HG03095 (cell line): ENCODE data around the gene KIF23.
"Not testable (repeated sequence)": the region's sequence is repeated elsewhere in the genome, so short reads cannot be mapped to it uniquely, and the experiment has no call there.

Source experiments
- ATAC-seq: cut with Tn5 transposase; IDR thresholded peaks from one replicate; pipeline ENCODE4 v1.9.1; 2021; ENCODE audit warnings: moderate library complexity; ENCODE audit not compliant: unreplicated experiment

KIF23 gene

DNA sequence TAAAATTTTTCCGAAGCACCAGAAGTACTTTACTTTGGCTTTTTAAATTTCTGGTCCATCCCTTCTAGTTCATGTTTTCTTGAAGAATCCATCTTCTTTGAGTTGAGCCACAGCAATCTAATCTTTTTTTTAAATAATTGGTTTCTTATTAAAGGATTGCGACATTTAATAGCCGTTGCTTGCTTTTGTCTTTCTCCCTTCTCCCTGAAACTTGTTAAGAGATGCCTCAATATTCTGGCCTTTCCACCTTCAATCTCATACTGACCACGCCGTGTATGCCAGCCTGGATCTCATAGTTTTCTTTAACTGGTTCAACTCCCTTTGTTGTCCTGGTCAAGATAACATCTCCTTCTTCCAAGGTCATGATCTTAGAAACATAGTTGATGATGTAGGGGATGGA, 20.1 kb downstream of the KIF23 start:
- no peak for ATAC-seq

DNA sequence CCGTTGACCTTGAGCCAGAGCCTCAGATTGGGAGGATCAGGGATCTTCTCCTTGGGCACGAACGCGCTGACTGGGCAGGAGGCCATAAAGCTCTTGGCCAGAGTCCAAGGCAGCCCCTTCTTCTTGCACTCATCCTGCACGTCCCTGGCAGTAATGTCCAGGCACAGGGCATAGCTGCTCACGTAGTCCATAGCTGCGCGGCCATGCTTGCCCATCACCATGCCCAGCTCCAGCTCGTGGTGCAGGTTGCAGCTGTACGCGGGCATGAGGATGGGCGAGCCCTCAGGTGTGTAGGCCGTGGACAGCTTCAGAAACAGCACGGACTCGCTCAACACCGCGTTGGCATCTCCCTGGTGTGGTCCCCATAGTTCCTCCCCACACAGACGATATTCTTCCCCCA, 20.5 kb downstream of the KIF23 start:
- ATAC-seq = no peak

DNA sequence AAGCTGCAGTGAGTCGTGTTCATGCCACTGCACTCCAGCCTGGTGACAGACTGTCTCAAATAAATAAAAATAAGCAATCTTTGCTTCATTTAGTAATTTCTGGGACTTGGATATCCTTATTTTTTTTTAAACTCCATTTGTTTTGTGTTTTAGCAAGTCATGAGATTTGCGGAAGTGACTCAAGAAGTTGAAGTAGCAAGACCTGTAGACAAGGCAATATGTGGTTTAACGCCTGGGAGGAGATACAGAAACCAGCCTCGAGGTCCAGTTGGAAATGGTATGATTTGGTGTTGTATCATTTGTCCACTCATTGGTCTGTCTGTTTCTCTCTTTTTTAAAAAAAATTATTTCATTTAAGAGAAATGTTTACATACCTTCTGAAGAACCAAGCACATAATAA, 21.8 kb downstream of the KIF23 start:
- no peak for ATAC-seq

DNA sequence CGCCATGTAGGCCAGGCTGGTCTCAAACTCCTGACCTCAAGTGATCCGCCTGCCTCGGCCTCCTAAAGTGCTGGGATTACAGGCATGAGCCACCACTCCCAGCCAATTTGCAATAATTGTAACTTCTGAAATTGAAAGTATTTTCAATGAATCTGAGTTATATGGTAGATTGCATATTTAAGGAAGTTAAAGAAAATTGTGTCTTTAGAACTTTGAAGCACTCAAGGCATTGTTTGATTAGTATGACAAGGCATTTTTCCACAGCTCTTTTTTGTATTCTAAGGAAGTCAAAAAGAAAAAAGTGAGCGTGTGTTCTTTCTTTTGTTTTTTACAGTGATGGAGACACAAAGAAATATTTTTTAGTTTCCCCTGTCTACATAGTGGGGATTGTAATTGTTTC, 22.8 kb downstream of the KIF23 start:
- ATAC-seq = no peak

DNA sequence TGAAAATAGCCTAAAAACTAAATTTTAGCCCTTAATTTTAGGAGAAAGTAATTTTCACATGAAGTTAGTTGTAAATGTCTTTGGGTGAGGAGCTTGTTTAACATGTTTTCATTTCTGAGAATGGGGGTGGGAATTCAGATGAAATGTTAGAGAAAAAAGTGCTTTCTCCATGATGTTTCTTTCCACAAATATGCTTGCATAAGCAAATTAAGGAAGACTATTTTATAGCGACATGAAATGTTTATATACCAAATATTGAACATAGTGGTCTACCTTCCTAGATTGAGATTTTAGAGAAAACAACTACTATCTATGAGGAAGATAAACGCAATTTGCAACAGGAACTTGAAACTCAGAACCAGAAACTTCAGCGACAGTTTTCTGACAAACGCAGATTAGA, 25.5 kb downstream of the KIF23 start:
- ATAC-seq = no peak

DNA sequence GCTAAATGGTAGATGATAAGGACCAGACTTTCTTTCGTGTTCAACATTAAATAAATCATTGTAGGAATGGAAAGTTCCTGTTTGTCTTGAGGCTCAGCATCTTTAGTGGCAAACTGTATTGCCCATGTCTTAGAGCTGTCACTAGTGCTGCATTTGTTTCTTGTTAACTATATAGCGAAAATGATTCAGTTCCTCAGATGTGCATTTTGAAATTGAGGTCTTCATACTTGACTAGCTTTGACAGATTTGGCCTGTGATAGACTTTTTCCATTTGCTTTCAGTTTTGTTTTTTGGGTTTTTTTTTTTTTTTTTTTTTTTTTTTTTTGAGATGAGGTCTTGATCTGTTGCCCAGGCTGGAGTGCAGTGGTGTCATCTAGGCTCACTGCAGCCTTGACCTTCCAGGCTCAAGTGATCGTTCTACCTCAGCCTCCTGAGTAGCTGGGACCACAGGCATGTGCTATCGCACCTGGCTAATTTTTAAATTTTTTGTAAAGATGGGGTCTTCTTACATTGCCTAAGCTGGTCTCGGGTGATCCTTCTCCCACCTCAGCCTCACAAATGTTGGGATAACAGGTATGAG, 29.0 kb downstream of the KIF23 start:
- peak; percentile 59 for ATAC-seq

DNA sequence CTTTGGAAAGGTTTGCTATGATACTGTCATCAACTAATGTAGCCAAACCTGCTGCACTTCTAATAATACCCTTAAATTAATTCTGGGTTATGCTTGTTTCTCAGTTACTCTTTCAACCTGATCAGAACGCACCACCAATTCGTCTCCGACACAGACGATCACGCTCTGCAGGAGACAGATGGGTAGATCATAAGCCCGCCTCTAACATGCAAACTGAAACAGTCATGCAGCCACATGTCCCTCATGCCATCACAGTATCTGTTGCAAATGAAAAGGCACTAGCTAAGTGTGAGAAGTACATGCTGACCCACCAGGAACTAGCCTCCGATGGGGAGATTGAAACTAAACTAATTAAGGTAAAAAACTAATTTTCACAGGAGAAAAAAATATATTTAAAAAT, 30.5 kb downstream of the KIF23 start:
- ATAC-seq = no peak

DNA sequence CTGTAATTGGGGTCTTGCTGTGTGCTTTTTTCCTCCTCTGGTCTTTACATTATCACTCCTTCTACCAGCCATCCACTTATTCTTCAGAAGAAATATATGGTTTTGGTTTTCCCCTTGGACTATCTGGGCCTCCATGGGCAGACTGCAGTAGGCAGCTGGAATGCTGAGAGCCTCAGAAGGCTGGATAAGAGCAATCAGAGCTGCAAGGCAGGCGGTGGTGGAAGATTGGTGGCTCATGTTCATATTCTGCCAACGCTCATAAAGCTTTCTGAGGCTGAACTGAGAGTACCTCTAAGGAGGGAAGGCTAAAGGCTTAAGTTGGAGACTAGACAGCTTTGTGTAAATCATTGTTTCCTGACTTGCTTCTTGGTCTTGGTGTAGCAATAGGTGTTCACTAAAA, 32.8 kb downstream of the KIF23 start:
- ATAC-seq = no peak

DNA sequence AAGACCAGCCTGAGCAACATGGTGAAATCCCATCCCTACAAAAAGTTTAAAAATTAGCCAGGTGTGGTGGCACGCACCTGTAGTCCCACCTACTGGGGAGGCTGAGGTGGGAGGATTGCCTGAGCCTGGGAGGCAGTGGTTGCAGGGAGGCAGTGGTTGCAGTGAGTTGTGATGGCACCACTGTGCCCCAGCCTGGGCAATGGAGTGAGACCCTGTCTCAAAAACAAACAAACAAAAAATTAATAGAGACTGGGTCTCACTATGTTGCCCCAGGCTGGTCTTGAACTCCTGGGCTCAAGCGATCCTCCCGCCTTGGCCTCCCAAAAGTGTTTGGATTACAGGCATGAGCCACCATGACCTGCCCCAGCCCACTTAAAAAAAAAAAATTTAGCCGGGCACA, 36.1 kb downstream of the KIF23 start:
- not testable (repeated sequence) for ATAC-seq

DNA sequence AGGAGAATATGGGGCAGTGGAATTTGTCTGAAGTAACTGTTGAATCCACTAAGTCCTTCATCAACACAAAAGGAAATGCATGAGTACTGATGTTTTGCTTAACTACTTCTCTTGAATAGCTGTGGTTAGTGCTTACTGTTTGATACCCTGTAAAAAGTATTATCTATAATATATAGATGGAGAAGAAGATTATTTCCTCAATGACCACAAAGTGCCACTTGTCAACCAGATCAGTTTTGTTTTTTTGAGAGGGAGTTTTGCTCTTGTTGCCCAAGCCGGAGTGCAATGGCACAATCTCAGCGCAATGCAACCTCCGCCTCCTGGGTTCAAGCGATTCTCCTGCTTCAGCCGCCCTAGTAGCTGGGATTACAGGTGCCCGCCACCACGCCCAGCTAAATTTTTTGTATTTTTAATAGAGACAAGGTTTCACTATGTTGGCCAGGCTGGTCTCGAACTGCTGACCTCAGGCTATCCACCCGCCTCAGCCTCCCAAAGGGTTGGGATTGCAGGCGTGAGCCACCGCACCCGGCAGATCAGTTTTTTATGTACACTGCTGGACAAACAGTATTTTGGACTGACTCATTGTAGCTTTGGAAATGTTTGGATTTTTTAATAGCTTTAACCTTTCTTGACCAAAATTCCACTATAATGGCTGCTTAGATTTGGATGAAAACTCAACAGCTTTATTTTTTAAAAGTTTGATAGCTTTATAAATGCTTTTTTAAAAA, 37.0 kb downstream of the KIF23 start:
- no peak for ATAC-seq

DNA sequence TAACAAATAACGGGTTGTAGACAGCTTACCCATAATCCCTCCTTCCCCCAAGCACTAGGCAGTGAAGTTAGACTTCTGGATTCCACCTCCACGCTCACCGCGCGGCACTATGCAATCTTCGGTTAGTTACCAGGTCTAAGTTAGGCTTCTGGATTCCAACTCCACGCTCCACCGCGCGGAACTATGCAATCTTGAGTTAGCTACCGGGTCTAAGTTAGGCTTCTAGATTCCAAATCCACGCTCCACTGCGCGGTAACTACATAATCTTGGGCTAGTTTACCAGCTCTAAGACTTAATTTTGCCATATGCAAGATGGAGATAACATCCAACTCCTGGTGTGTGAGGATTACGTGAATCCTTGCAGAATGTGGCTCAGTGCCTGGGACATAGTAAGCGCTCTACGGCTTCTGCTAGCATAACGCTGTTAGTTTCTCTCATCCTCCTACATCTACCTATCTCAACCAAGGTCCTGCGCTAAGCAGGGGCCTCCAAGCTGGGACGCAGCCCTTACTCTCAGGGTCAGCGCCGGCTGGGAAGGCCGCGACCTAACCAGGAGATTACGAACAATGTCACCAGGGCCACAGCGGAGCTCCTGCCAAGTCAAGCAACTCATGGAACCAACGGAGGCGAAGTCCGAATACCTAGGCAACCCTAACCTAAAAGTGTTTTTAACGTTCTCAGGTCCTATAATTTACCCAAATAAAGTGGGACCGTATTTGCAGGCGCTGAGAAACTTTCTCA, 38.0 kb downstream of the KIF23 start:
- peak; percentile 26 for ATAC-seq

DNA sequence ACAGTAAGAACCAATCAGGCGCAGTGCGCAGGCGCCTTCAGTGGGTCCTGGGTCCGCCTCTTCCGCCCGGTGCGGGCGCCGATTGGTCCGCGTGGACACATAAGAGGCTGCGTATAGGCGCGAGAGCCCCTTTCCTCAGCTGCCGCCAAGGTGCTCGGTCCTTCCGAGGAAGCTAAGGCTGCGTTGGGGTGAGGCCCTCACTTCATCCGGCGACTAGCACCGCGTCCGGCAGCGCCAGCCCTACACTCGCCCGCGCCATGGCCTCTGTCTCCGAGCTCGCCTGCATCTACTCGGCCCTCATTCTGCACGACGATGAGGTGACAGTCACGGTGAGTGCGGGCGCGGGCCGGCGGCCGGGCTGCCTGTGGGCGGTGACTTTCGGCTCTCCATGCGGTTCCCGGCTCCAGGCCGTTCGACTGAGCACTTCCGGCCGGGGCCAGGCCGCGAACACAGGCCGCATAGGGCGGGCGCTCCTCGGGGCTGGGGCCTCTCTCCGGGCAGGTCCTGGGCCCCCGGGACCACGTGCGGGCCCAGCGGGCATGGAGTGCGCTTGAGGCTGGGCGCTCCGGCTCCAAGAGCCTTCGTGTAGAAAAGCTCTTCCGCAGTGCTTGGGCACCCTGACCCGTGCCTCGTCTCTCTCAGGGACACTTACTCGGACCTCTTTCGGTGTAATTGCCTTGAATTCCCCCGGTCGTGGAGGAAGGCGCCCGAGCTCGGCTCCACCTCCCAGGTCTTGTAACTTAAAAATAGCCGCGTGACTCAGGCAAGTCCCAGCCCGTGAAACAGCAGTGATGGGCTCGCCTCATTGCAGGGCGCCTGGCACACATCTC, 38.8 kb downstream of the KIF23 start, which contains the start of gene RPLP1:
Gene RPLP1 (plus strand): TSS at position 127 of the 830 bp plus-strand sequence. CDS start 131 bp downstream, at position 258.
- peak; percentile 74 for ATAC-seq

DNA sequence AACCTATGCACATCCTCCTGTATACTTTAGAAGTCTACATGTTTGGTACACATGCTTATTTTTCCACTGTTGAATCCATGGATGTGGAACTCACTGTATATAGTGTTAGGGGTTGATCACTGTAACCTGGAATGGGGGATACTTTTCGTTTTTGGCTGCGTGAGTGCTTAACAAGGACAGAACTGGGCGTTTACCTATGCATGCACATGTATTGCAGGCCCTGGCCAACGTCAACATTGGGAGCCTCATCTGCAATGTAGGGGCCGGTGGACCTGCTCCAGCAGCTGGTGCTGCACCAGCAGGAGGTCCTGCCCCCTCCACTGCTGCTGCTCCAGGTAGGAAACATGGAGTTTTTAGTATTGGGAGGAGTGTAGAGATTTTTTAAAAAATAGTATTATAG, 40.8 kb downstream of the KIF23 start:
- ATAC-seq = no peak

DNA sequence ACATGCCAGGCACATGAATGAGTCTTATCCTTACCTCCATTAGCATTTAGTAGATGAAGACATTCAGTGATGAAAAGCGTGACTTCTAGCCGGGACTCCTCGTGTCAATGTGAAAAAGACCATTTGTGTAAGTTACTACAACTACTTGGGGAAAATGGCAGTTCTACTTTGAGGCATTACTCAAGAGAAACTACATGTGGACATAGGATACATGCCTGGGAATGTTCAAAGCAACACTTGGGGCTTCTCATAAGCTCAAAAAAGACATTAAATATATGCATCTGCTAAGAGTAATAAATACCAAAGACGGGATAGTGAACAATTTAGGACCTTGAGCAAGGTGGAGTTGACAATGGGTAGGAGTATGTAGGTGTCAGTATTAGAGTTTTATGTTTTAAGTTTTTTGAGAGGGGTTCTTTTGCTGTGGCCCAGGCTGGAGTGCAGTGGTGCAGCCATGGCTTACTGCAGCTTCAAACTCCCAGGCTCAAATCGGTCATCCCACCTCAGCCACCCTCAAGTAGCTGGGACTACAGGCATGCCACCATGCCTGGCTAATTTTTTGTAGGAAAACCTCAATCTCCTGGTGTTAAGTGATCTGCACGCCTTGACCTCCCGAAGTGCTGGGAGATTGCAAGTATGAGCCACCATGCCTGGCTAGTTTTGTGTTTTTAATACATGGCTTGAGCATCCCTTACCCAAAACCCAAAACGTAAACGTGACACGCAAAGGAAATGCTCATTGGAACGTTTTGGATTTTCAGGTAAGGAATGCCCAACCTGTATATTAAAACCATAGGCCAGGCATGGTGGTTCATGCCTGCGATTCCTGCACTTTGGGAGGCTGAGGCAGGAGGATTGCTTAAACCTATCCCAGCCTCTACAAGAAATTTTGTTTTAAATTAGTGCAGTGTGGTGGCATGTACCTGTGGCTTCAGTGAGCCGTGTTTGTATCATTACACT, 42.3 kb downstream of the KIF23 start:
- ATAC-seq = no peak

DNA sequence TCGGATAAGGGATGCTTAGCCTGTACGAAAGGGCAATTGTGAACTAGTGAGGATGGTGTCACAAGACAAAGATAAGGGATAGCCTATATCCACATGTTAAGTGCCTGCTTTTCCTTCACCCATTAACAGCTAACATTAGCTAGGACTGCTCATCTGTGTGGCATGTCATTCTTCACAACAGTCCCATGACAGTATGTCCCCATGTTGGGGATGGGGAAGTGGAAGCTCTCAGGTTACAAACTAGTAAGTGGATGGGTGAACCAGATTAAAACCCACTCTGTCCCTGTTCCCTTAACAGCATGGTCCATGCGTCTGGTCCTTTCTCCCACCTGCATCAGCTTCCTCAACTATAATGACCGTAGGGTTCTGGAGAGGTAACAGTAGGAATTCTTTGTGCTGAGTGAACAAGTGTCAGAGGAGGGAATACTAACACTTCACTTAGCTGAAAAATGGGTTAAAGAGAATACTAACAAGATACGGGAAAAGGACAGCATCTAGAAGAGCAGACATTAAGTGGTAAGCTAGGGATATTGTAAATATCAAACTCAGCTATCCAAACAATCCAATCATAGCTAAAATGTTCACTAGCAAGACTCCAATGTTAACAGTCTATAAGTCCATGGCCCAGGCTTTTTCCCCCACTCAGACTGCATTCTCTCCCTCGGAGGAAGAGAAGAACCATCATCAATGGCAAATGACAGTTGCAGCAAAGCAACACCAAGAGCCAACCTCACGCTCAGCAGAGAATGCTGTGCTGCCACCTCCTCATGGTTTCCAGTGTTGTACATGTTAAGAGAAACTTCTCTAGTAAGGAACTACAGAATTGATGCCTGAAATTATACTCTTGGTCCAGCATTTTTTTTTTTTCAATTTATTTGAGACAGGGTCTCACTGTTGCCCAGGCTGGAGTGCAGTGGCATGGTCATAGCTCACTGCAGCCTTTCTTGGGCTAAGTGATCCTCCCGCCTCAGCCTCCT, 43.4 kb downstream of the KIF23 start:
- ATAC-seq = no peak

DNA sequence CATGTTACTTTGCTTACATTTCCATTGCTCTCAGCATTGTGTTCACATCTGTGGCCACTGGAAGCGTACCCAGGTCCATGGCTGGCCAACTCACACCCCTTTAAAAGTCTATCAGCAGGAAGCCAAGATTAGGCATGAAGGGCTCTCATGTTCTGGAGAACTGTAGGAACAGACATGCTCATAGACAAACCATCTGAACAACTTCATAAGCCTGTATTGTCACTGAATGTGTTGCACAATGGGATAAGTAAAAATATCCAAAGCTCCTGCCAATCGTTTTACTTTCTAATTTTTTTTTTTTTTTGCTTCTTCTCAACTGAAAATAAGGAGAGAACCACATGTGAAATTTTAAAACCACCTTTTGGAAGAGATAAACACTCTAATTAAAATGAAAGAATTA, 44.9 kb downstream of the KIF23 start:
- no peak for ATAC-seq

DNA sequence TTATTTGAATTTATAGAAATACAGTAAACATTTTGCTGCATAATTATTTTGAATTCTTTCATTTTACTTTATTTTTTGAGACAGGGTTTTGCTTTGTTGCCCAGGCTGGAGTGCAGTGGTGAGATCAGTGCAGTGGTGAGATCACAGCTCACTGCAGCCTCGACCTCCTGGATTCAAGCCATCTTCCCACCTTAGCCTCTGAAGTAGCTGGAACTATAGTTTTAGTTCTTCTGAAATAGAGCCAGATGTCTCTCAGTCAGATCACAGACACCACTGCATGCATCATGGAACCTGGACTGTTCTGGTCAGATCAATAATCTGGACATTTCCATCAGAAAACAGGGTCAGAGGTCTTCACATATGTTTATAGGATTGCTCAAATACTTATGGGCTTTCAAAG, 46.3 kb downstream of the KIF23 start:
- ATAC-seq = no peak

DNA sequence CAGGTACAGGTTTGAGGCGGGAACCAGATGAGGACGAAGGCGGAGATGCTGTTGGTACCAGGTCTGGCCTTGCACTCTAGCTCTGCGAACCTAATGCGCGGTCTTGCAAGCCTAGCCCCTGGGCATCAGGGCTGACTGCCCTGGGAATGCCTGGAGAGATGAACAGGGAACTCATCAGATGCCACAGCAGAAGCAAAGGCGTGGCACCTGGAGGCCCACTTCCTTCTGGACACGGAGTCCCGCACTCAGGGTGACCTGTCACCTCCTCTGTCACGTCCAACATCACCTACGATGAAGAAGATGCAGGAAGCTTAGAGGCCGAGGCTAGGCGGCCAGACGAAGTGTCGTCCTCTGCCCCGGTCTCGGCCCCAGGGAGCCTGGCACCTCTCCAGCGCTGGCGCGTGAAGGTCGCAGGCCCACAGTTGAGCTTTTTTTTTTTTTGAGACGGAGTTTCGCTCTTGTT, 47.9 kb downstream of the KIF23 start:
- no peak for ATAC-seq
